Caco-2 (cell line): ENCODE measurements around the gene STAMBP. TPM values are rescaled to one million over a fixed set of nuclear protein-coding genes. Genes with fewer than 3 reads are reported as not detected.
A peak's percentile ranks its signal among the peaks of the same experiment; 100 is the strongest.

Experiments
- BruUV-seq: library from RNA; stranded (reverse); fragments of 400-500 nt; replicated peaks from 2 replicates; lab custom pipeline; 2021; lab: Mats Ljungman, UMichigan
- CTCF ChIA-PET: fragments of 300-600 bp; sonication (Branson Sonifier 250); formaldehyde crosslinking; loops from one replicate; lab custom pipeline; 2022; ENCODE audit warnings: antibody characterized with exemption; lab: Charles Lee
- POLR2A ChIA-PET: fragments of 300-600 bp; sonication (Branson Sonifier 250); formaldehyde crosslinking; loops from one replicate; lab custom pipeline; 2022; ENCODE audit warnings: antibody characterized with exemption; lab: Charles Lee
- DNase-seq, 2 experiments: peaks; one replicate each; pipeline versions ENCODE4 v3.0.0 to v3.0.0-alpha.2; 2020 to 2022
- H3K27me3 ChIP-seq: replicated peaks from 2 replicates; pipeline ENCODE4 v1.6.0; 2011; ENCODE audit warnings: low read length; ENCODE audit not compliant: control insufficient read depth, insufficient read depth
- H3K36me3 ChIP-seq: 2 replicates; pipeline ENCODE4 v1.5.1; 2011; ENCODE audit warnings: low read length; ENCODE audit not compliant: control insufficient read depth, insufficient read depth
- H3K4me1 ChIP-seq: fragments of 250-450 bp; sonication (Bioruptor Pico); 2 replicates; pipeline ENCODE4 v1.5.1; 2020; ENCODE audit warnings: mild to moderate bottlenecking
- H3K4me3 ChIP-seq: 2 replicates; pipeline ENCODE4 v1.5.1; 2011; ENCODE audit warnings: low read depth, mild to moderate bottlenecking, control low read depth, low read length
- H3K9me3 ChIP-seq: fragments of 250-450 bp; sonication (Bioruptor Pico); 2 replicates; pipeline ENCODE4 v1.5.1; 2020; ENCODE audit warnings: mild to moderate bottlenecking, moderate library complexity
- H3K27ac Mint-ChIP-seq: one replicate; pipeline ENCODE4 v1.8.0; 2022; ENCODE audit warnings: mixed read lengths; ENCODE audit not compliant: unreplicated experiment
- H3K27me3 Mint-ChIP-seq: one replicate; pipeline ENCODE4 v1.8.0; 2022; ENCODE audit warnings: mixed read lengths; ENCODE audit not compliant: insufficient read depth, unreplicated experiment
- H3K36me3 Mint-ChIP-seq: one replicate; pipeline ENCODE4 v1.8.0; 2022; ENCODE audit warnings: mild to moderate bottlenecking, mixed read lengths; ENCODE audit not compliant: insufficient read depth, unreplicated experiment
- H3K4me1 Mint-ChIP-seq: one replicate; pipeline ENCODE4 v1.8.0; 2022; ENCODE audit warnings: low read depth, mixed read lengths; ENCODE audit not compliant: unreplicated experiment
- H3K4me3 Mint-ChIP-seq: one replicate; pipeline ENCODE4 v1.8.0; 2022; ENCODE audit warnings: mild to moderate bottlenecking, moderate library complexity, mixed read lengths; ENCODE audit not compliant: unreplicated experiment
- H3K9me3 Mint-ChIP-seq: one replicate; pipeline ENCODE4 v1.8.0; 2022; ENCODE audit warnings: mixed read lengths; ENCODE audit not compliant: unreplicated experiment
- CTCF ChIP-seq, 2 experiments: fragments of 200-600 bp in 1 of 2; IDR thresholded peaks; 1 replicate in 1 of 2; 2 replicates in 1 of 2; pipeline versions ENCODE4 v1.5.1 to v1.8.0; 2011 to 2022; ENCODE audit warnings: antibody characterized with exemption in 1 of 2, control low read depth in 1 of 2, inconsistent platforms in 1 of 2, low read depth in 1 of 2, low read length in 1 of 2, mild to moderate bottlenecking in 1 of 2, moderate library complexity in 1 of 2; ENCODE audit not compliant: insufficient read depth in 1 of 2, severe bottlenecking in 1 of 2, unreplicated experiment in 1 of 2
- intact Hi-C: fragments of 100-400 bp; cut with micrococcal nuclease; formaldehyde crosslinking; loops from one replicate; pipeline ENCODE4 v1.10.0; 2022; ENCODE audit not compliant: unreplicated experiment
- total RNA-seq: library from RNA; stranded (reverse); gene quantifications from 2 replicates; pipeline ENCODE4 v1.2.3, GENCODE V29; 2022

Gene STAMBP
- total RNA-seq, 1 experiment from 2014 or later, result 49.8 TPM

DNA sequence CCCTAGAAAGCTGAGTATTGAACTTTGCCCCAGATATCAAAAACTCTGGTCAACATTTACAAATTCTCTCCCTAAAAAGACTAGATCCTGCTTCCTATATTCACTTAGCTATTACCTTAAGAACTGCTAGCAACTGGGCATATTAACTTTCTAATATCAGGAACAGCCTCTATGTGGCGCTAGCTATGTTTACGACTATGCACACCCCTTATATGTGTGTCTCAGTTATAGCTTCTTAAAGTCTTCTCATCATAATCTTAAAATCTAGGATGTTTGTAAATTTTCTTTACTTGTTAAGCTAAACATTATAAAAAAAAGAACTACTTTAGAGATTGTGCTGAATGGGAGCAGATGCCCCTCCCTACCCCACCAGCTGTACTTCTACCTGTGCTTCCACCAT is 1.7 kb upstream of the STAMBP start:
- Histone ChIP-seq H3K4me3 (no peak overlapping the region), H3K27me3 (no peaks in the 10 kb centered on the region), H3K4me1 (peaks cover 3% of the 10 kb centered on the region; the same call in 1 of the 2 replicates), H3K36me3 (0 out of 2 replicates have a peak, but pooled peaks cover 2% of the 10 kb centered on the region), H3K9me3 (no peaks in the 10 kb centered on the region)
- no peak overlapping the region for H3K4me3 Mint-ChIP-seq
- BruUV-seq, result no TSS peak
- intact Hi-C loops, result no loop called here
- TF ChIP-seq CTCF (IDR thresholded peaks at IDR 0.05; ENCODE audit: insufficient read depth in 1 of 2, low read depth in 1 of 2, low read length in 1 of 2, severe bottlenecking in 1 of 2, unreplicated experiment in 1 of 2), result no peak
- H3K36me3 Mint-ChIP-seq, result peaks cover 7% of the 10 kb centered on the region
- H3K27me3 Mint-ChIP-seq, result no peaks in the 10 kb centered on the region
- H3K4me1 Mint-ChIP-seq, result peaks cover 9% of the 10 kb centered on the region
- H3K27ac Mint-ChIP-seq, result no peak overlapping the region
- ChIA-PET CTCF (interaction anchor here (0.8 to 1.2 kb wide), 4 partner anchors 65 to 324 kb away, joined by 3 to 6 read pairs (median 3); no protein-coding TSS in a partner anchor), POLR2A (interaction anchor here (0.6 kb wide), 1 partner anchor 294 kb away, joined by 4 read pairs; no protein-coding TSS in a partner anchor)
- H3K9me3 Mint-ChIP-seq, result no peaks in the 10 kb centered on the region
- DNase-seq, result no peak

DNA sequence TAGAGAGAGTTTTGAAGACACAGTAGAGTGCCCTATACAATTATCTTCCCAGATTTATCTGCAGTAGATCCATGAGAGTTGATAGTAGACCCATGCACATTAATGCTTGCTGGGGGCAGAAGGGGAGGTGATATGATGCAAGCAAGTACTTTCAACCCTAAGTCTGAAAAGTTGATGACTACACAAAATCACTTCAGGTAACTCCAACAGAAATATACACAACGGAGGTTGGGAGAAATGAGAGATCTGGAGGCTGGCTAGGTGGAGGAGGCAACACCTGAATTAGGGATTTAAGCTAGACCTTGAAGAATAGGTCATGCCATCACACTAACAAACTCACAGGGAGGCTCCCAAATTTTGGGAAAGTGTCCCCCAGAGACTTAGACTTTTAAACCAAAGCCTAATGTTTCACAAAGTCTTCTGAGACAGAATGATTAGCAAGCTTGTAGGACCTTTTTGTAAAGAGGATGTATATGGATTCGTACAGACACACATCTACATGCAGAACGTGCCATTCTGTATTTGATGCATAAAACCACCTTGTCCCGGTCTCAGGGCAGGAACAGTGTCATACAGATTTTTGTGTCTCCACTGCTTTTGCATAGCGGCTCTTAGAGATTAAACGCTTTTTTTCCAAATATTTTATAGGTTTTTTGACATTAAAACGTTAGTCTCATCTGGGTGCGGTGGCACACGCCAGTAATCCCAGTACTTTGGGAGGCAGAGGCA is 937 bp upstream of the STAMBP start:
- Mint-ChIP-seq H3K4me1 (peaks cover 9% of the 10 kb centered on the region), H3K9me3 (no peaks in the 10 kb centered on the region), H3K4me3 (peak overlapping the region; percentile 84), H3K27ac (no peak overlapping the region), H3K27me3 (no peaks in the 10 kb centered on the region), H3K36me3 (peaks cover 7% of the 10 kb centered on the region)
- no peak for DNase-seq
- Histone ChIP-seq H3K4me3 (peak overlapping the region; percentile 44), H3K27me3 (no peaks in the 10 kb centered on the region), H3K9me3 (no peaks in the 10 kb centered on the region), H3K36me3 (0 out of 2 replicates have a peak, but pooled peaks cover 2% of the 10 kb centered on the region), H3K4me1 (peaks cover 3% of the 10 kb centered on the region; the same call in 1 of the 2 replicates)
- POLR2A ChIA-PET, result interaction anchor here (0.7 to 1.9 kb wide), 16 partner anchors 12 to 630 kb away, joined by 3 to 23 read pairs (median 4); partner anchors contain the start of genes MOB1A, TPRKB and WBP1
- CTCF ChIA-PET, result interaction anchor here (0.6 to 1.5 kb wide), 15 partner anchors 11 to 505 kb away, joined by 3 to 12 read pairs (median 3); partner anchors contain the start of genes BOLA3, MOB1A and TPRKB
- no TSS peak for BruUV-seq
- TF ChIP-seq CTCF (IDR thresholded peaks at IDR 0.05; ENCODE audit: insufficient read depth in 1 of 2, low read depth in 1 of 2, low read length in 1 of 2, severe bottlenecking in 1 of 2, unreplicated experiment in 1 of 2), result no peak
- intact Hi-C loops, result loop anchor here (1.0 kb wide), 1 partner anchor 155 kb away; no protein-coding TSS in a partner anchor

DNA sequence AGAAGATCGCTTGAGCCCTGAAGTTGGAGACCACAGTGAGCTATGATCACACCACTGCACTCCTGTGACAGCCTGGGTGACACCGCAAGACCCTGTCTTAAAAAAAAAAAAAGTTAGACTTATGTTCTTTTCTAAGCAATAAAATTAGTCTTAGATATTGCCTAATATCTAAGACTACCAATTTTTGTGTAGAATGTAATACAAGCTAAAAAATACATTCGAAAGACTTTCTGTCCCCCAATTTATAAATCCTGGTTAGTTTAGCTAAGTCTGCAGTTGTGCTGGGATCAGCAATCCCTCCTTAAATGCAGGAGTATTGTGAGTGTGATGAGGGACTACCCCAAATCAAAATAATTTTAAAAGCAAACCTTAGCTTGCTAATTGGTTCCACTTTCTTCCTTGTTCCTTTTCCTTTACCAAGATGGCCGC is 358 bp upstream of the STAMBP start:
- TSS peak; percentile 81 for BruUV-seq
- ChIA-PET POLR2A (interaction anchor here (0.7 to 1.9 kb wide), 18 partner anchors 11 to 630 kb away, joined by 3 to 23 read pairs (median 4); partner anchors contain the start of genes MOB1A, TPRKB and WBP1), CTCF (interaction anchor here (0.6 to 1.5 kb wide), 13 partner anchors 11 to 505 kb away, joined by 3 to 12 read pairs (median 4); partner anchors contain the start of genes BOLA3, MOB1A and TPRKB)
- no peak for DNase-seq
- TF ChIP-seq CTCF (IDR thresholded peaks at IDR 0.05; ENCODE audit: insufficient read depth in 1 of 2, low read depth in 1 of 2, low read length in 1 of 2, severe bottlenecking in 1 of 2, unreplicated experiment in 1 of 2), result no peak
- H3K9me3 Mint-ChIP-seq, result no peaks in the 10 kb centered on the region
- peak overlapping the region; percentile 84 for H3K4me3 Mint-ChIP-seq
- peaks cover 9% of the 10 kb centered on the region for H3K4me1 Mint-ChIP-seq
- H3K27me3 ChIP-seq, result no peaks in the 10 kb centered on the region
- peaks cover 3% of the 10 kb centered on the region; the same call in 1 of the 2 replicates for H3K4me1 ChIP-seq
- H3K27ac Mint-ChIP-seq, result peak overlapping the region; percentile 93
- H3K9me3 ChIP-seq, result no peaks in the 10 kb centered on the region
- H3K27me3 Mint-ChIP-seq, result no peaks in the 10 kb centered on the region
- peak overlapping the region; percentile 44 for H3K4me3 ChIP-seq
- 0 out of 2 replicates have a peak, but pooled peaks cover 2% of the 10 kb centered on the region for H3K36me3 ChIP-seq
- intact Hi-C loops, result loop anchor here (1.0 kb wide), 1 partner anchor 155 kb away; no protein-coding TSS in a partner anchor
- peaks cover 7% of the 10 kb centered on the region for H3K36me3 Mint-ChIP-seq
